GM08714 (cell line): Measurements from ENCODE around the gene SRSF1.
"Not testable (repeated sequence)": the region's sequence is repeated elsewhere in the genome, so short reads cannot be mapped to it uniquely, and the experiment has no call there.

Experiments
- H3K4me3 ChIP-seq: fragments of 200-500 bp; sonication (Bioruptor generic); 2 replicates; pipeline ENCODE4 v1.5.1; 2014; ENCODE audit warnings: mild to moderate bottlenecking, low read length, inconsistent platforms
- ZNF274 ChIP-seq: IDR thresholded peaks from 2 replicates; pipeline ENCODE4 v1.6.1; 2012; ENCODE audit warnings: mild to moderate bottlenecking, low read depth, low read length

Gene SRSF1

DNA sequence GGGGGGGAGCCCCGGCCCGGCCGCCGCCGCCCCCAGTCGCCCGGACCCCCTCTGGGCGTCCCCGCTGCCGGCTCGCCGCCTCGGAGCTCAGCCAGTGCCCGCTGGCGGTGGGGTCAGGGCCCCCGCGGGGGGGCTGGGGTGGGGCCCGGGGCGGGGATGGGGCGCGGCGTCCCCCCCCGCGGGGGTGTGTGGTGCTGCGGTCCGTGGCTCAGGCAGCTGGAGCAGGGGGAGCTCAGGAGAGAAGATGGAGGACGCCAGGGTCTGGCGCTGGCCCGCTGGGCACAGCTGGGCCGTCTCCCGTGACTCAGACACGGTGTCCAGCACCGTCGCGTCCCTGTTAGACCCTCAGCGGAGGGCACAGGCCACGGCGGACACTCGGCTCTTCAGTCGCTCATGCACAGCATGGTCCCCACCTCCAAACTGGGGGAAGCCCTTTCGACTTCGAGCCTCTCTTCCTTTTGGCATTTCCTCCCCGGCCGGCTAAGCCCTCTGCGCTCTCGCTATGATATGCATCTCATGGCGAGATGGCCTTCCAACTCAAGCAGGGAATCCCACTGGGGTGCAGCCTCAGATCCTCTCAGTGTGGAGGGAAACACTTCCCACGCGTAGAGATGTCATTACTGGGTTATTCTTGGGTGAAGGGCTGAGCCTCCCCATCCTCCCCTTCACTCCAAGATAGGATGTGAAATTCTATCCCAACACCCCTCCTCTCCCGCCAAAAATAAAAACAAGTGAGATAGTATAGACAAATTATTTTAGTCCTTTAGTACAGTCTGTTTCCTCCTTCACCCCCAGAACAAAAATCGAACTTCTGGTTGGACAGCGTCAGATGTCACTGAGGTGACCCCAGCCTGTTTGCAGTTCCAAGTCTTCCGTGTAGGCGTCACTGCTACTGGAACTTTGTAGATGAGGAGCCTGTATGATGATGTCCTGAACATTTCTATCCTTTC, 18.5 kb downstream of the SRSF1 start:
- peak overlapping the region; percentile 75 for H3K4me3 ChIP-seq
- no peak for TF ChIP-seq ZNF274

DNA sequence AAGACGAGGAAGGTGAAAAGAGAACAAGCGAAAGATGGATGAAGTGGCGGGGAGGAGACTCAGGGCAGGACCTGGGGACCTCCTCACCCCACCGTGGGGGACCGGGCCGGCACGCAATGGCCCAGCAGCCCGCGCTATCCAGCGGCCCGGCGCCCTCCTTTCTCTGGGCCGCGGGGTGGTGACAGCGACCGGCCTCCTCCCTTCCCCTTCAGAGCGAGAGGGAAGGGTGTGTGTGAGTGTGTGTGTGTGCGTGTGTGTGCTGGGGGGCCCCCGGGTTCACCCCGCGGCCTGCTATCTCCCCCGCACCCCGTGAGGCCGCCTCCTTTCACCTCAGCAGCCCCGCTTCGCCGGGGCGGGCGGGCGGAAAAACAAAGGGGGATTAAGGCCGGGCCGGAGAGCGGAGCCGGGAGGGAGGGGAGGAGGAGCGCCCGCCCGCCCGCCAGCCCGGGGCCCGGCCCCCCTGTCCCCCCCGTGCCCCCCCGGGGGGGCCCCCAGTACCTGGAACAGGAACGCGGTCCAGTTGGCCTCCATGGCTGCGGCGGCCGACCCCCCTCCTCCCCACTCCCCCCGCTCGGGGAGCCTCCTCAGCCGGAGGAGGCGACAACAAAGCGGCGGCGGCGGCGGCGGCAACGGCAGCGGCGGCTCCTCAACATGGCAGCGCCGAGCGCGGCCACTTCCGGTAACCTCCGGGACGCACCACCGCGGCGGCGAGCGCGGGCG, 19.3 kb downstream of the SRSF1 start, which contains the start of gene VEZF1:
Gene VEZF1 (minus strand): TSS at position 674 of the 720 bp plus-strand sequence. CDS start 143 bp downstream, at position 531.
- no peak for TF ChIP-seq ZNF274

GRCh38 chr17:57986841-57987580, 20.0 kb downstream of the SRSF1 start:
- no peak for TF ChIP-seq ZNF274
- H3K4me3 ChIP-seq = peak overlapping the region; percentile 75

More for the DNA sequence above, 19.3 kb downstream of the SRSF1 start, which contains the start of gene VEZF1:
- H3K4me3 ChIP-seq = peak within 1 kb of the TSS; percentile 75

DNA sequence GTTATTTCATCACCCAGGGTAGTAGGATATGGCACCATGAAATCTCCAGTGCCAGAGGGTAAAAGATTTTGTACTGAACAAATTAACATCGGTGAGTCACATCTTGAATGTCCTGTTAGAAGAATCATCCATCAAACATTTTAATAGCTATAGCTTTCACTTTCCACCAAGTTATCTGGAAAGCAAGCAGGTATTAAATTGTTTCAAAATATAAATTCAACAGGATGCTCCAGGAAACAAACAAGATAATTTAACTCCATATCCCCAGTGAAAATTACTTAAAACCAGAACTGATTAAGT, 21.4 kb downstream of the SRSF1 start:
- peak overlapping the region; percentile 75; the same call in 1 of the 2 replicates for H3K4me3 ChIP-seq
- no peak for TF ChIP-seq ZNF274

DNA sequence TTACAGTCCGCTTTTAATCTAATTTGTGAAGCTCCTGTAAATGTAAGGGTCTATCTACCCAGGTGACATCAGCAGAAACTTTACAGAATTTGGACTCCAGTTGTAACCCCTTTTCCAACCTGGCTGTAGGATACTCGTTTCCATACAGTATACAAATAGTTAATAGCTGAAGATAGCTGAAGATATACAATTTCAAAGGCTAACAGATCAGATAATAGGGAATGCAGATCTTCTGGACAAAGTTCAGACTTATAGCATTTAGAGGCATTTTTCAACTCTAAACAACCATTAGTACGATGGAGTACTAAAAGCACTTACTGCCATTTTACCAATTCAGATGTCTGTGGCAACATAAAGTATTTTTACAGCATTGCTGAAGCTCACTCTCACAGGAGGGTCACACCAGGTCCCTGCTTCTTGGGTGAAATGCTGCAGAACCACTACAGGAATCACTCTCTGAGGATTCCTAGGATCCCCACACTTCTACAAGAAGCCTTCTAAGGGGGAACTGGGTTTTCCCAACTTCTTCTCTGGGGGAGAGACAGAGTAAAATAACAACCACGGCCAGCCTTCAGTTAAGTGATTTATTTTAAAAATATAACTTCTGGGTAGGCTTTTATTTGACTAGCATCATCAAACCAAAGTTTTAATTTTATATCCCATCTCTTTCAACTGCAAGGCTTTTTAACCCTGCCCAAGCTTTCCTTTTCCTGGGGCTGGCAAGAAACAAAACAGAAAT, 21.9 kb downstream of the SRSF1 start:
- H3K4me3 ChIP-seq = no peak overlapping the region; the same call in 1 of the 2 replicates
- TF ChIP-seq ZNF274 = no peak

DNA sequence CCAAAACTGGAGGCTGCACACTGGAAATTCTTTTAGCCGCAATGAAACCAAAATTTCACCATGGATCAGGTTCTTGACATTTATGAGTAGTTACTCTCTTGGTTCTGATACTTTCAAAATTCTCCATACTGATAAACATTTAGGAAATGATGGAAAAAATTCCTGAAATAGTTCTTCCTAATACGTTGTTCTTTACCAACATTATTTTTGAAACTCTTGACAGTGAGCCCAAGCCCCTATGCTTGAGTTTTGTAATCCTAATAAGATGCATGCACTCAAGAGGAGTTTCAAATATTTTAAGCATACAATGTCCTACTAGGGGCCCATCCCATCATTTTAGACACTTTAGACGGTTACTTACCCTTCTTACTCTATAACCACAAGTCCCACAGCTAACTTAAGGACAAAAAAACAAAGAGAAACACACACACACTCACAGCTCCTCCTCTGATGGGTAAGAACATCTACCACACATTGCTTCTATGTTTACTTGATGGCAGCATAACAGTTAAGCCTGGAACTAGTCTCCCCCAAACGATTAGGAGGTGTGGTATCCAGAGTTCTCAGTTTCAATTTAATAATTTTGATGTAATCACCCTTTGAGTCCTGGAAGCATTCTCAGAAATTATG, 22.7 kb downstream of the SRSF1 start:
- no peak overlapping the region for H3K4me3 ChIP-seq
- no peak for TF ChIP-seq ZNF274

- TF ChIP-seq ZNF274 = no peak
- no peak overlapping the region for H3K4me3 ChIP-seq
These were observed 23.6 kb downstream of the SRSF1 start for GRCh38 chr17:57983446-57983845.

DNA sequence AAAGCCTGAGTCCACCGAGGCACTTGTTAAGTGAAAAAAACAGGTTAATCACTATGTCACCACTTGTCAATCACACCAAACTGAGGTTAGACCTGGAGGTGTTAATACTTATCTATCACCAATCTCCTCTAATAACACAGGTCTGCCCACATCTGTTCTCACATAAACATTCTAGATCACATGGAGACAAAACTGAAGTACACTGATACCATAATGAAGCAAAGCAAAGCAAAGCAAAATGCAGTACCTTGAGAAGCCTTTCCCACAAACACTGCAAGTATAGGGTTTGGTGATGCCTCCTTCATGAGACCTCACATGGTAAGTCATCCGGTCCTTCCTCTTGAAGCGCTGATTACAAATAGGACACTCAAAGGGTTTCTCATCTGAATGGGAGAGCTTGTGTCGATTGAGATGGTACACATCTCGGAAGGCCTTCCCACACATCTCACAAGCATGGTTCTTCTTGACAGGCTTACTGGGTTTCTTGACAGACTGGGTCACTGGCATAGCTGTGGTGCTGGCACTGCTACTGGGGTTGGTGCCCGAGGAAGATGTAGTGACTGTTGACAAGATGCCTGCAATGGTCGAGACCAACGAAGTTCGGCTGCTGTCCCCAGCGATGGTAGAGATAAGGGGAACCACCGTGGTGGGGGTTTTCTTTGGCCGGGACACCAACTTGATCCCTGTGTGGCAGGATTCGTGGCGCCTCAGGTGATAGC, 24.4 kb downstream of the SRSF1 start:
- H3K4me3 ChIP-seq = no peak overlapping the region
- TF ChIP-seq ZNF274 = no peak

DNA sequence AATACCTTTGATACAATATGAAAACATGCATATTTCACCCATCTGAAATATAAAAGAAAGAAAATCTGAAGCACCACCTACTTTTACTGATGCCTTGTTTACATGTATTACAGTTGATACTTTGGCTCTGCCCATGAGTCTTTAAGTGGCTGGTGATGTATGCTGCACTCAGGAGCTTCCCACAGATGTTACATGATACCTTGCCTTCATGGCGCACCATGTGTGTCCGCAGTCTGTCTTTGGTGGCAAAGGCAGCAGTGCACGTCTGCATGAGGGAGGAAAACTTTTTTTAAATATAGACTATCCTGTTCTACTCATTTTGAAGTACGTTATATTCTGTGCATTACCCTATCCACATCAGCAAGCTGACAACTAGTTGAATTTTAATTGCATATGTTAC, 26.5 kb downstream of the SRSF1 start:
- no peak for TF ChIP-seq ZNF274
- no peak overlapping the region for H3K4me3 ChIP-seq

GRCh38 chr17:57979076-57979475, 28.0 kb downstream of the SRSF1 start:
- no peak for TF ChIP-seq ZNF274
- no peak overlapping the region for H3K4me3 ChIP-seq

- no peak overlapping the region for H3K4me3 ChIP-seq
- TF ChIP-seq ZNF274 = no peak
These were observed 30.5 kb downstream of the SRSF1 start for GRCh38 chr17:57976594-57976993.

- no peak overlapping the region for H3K4me3 ChIP-seq
- no peak for TF ChIP-seq ZNF274
These were observed 32.0 kb downstream of the SRSF1 start for GRCh38 chr17:57975044-57975443.

GRCh38 chr17:57974053-57974824, 32.8 kb downstream of the SRSF1 start:
- H3K4me3 ChIP-seq = not testable (repeated sequence)
